Fibroblast of skin of right quadriceps (primary cell): ENCODE results near the gene ZXDC.

Source experiments
- DNase-seq: peaks from one replicate; pipeline ENCODE4 v3.0.0-alpha.2; 2013

Gene ZXDC

GRCh38 chr3:126450219-126450618 is 25.5 kb downstream of the ZXDC start:
- no peak for DNase-seq

GRCh38 chr3:126449621-126450051 is 26.1 kb downstream of the ZXDC start:
- DNase-seq, result no peak

DNA sequence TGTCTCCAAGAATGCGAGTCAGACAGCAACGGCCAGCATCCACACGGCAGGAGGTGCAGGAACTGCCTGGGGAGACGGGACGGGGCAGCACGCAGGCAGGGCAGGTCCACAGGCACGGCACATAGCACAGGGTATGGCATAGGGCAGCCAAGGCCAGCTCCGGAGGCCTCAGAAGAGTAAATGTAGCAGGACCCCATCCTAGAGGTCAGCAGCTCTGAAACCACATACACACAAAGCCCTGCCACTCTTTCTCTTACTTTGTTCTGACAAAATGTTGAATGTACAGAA is 26.9 kb downstream of the ZXDC start:
- no peak for DNase-seq

DNA sequence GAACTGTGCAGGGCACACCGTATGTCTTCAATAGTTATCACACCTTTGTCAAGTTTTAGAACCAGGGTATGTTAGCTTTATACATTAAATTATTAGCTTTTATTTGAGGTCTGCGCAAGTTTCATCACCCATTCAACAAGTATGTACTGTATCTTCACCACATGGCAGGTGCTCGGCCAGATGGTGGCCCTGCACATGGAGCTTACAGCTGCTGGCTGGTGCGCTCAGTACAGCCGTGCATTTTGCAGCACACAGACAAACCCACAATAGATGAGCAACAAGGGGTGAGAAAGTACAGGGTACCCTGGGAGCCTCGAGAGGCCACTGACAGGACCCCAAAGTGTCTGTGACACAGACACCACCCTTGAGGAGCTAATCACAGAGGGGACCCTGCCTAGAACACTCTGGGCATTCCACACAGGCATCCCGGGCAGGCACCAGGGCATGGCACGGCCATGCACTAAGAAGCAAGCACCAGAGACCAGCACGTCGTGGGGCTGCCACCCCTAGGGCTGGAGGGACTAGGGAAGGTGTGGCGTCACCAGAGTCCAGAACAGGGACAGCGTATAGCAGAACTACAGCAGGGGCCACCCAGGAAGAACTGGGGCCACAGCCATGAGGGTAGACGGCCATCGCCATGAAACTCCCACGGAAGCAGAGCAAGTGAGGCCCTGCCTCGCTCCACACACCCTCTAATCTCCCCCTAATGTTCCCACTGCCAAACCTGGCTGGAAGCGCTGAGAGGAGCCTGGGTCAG is 27.4 kb downstream of the ZXDC start:
- no peak for DNase-seq

GRCh38 chr3:126447456-126448106 is 28.1 kb downstream of the ZXDC start:
- DNase-seq, result no peak

DNA sequence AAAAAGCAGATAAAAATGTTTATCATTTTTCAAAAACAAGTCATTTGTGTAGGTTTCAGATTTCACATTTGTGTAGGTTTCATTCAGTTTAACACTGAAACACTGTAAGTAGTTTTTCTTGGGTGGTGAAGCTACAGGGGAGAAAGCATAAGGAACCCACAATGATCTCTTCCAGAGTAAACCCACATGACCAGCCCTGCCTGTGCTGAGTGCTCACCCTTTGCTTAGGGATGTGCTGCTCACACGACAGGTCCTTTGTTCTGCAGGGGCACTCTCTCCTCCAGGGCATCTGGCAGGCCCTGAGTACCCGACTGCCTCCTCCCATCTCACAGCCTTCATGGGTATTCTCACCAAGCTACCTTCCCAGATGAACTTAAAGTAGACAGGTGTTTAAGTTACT is 28.9 kb downstream of the ZXDC start:
- DNase-seq, result no peak

- DNase-seq, result no peak
Observed at GRCh38 chr3:126446301-126446700, 29.4 kb downstream of the ZXDC start.

GRCh38 chr3:126445506-126445905 is 30.2 kb downstream of the ZXDC start:
- no peak for DNase-seq

DNA sequence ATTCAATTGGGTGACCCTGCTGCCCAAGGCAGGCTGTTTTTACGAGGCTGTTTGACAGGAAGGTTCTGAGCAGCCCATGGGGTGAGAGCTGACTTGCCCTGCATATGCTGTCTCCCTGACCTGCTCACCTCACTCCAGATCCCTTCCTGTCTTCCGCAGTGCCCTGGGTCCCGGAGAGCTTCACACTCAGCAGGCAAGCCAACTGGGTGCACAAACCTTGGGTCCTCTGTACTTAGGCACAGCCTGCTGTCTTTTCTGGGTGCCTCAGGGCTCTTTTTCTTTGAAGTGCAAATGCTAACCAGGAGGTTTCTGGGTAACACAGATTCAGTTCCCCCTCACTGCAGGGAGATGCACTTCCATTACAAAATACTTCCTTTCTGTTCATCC is 32.8 kb downstream of the ZXDC start:
- no peak for DNase-seq

- no peak for DNase-seq
Observed at GRCh38 chr3:126442094-126442855, 33.4 kb downstream of the ZXDC start.

DNA sequence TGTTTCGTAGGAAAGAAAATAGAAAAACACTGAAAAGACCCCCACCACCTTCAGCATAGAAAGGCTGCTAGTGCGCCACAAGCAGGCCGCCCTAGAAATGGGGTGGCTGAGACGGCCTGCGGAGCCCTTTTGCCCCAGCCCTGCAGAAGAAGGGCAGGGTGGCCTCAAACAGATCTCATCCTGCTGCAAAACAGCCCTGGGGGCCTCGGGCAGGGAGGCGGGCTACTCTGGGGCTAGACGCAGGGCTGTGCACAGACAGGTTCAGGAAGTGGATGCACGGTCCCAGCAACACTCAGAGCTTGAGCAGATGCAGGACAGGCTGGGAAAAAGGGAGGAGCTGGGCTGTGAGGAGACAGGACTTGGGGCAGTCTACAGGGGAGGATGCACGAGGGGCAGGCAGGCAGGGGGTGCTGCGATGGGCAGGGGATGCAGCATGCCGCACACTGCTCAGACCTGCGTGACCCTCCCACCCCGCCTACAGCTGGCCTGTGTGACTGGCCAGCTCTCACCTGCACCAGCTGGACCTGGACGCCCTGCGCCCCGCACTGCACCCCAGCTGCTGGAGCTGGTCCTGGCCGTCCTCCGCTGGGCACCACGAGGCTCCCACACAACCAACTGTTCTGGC is 34.3 kb downstream of the ZXDC start:
- DNase-seq, result no peak

- no peak for DNase-seq
Observed at GRCh38 chr3:126440709-126440995, 35.0 kb downstream of the ZXDC start.

DNA sequence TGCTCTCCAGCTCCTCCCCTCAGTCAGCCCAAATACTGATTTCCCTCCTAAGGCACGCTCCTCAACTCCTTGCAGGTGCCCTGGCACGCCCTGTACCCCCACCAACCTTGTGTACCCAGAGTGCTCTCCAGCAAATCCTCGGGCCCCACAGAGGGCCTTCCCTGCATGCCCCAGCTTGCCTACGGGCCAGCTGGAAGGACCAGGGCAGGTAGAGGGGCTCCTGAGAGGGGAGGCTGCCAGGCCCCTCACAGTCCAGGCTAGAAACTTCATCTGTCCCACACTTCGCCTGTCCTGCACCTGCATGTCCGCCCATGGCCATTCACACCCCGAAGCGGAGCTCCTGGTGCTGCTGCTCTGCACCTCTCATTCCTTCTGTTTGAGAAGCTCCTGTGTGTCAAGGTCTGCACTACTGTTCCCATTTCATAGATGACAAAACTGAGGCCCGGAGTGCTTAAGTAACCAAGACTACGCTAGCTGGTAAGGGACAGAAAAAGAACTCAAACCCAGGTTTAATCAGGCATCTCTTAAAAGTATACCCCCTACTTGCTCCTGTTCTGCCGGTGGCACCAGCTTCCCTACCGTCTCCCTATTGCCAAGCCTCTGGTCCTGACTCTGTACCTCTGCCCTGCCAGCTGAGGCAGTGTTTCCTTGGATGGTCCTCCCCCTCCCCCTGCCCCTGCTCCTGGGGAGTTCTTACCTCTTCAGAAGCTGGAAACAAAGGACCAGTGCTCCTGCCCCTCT is 35.6 kb downstream of the ZXDC start:
- DNase-seq, result no peak

DNA sequence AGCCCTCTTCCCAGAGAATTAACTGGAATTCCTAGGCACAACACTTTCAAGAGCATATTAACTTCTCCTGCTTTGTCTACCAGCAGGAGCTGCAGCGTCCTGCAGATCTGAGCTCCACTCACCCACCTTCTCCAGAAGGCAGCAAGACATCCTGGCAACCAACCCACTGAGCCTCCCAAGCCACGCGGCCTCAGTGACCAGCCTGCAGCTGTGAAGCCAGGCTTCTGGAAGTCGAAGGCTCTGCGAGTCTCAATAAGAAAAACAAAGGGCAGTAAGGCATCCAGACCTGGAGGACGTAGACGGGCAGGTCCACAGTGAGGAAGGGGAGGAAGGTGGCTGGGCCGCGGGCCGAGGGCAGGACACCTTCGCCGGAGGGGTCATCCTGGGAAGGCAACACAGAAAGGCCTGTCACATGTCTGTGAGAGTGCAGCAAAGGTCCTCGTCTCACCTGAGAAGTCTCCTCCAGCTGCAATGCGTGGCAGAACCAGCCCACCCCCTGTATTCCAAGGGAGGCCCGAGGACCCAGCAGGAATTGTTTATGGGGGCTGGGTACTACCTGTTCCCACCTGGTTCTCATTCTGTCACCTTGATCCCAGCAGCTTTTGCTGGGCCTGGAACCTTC is 36.2 kb downstream of the ZXDC start:
- DNase-seq, result no peak

DNA sequence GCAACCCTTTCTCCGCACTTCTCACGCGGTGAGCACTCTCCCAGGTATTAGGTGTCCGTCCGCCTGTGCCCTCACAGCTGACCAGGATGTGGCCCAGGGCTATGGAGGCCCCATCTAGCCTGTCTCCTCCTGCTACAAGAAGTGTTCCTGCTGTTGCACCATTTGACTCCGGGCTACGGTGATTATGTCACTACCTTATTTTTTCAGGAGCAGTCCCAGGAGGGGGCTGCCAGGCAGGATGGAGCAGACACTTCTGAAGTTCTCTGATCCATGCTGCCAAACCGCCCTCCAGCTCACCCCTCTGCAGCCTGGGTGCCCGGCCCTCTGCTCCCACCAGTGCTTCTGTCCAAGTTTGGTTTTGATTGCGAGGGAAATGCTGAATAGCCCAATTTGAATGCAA is 36.9 kb downstream of the ZXDC start:
- no peak for DNase-seq

- DNase-seq, result no peak
Observed at GRCh38 chr3:126438186-126438585, 37.5 kb downstream of the ZXDC start.

DNA sequence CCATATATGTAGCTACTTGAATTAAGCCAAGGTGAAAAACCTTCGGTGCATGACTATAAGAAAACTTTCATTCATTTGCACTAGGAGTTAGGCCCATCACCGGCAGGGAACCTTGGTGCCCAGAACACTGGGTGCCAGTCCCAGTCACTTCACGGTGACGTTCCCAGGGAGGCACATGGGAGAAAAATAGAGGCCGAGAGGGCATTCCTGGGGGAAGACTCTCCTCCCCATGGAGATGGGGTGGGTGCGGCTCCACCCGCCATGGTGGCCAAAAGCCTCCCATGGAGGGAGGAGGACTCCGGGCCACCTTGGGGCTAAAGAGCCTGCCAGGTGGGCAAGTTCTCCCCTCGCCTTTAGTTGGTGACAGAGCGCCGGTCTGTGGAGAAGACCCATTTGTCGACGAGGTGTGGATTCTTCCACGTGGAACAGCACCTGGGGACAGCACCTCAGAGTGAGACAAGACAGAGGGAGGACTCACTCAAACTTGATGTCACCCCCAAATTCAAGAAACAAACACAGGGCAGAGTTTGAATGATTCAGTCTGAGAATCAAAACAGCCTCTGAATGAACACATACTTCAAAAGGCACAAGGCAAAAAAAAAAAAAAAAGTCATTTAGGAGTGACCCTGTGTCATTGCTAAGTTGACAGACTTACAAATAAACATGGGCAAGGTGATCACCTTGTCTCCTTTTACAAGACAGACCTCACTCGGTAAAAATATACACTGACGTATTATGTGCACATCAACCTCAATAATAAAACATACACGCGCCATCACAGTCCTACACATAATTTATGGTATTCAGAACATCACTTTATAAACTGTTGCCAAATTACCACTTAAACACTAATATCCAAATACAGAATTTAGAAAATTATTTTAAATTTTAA is 38.6 kb downstream of the ZXDC start:
- DNase-seq, result no peak

GRCh38 chr3:126435456-126436315 is 40.0 kb downstream of the ZXDC start:
- DNase-seq, result no peak

DNA sequence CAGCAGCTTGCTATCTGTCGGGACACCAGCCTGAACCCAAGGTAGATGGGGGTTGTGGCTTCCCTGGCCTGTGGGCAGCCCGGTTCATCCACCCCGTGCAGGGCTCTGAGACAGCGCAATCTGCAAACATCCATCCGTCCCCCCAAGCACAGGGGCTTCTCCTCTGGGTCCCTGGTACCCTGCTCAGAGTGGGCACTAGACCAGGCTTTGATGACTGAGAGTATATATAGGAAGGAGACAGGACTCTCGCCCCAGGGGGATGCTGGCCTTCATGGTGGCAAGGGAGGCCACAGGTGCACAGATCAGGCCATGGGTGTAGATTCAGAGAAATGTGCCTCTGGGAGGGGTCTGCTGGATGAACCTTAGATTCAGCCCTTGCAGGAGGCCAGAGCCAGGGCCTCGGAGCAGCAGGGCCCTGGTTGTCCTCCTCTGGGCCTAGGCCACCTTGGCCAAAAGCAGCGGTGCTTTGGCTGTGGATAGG is 40.7 kb downstream of the ZXDC start:
- no peak for DNase-seq

DNA sequence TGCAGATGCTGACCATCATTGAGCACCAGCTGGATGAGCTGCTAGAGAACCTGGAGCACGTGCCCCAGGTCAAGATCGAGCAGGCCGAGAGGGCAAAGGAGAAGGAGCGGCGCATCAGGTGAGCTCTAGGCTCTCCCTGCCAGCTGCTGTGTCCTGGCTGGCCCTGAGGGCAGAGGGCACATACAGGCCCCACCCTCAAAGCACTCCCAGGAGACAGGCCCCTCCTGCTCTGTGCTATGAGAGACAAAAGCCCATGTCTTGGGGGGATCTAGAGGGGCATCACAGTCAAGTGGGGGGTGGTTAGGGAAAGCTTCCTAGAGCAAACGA is 41.5 kb downstream of the ZXDC start:
- DNase-seq, result no peak
